ENCODE measurements around the gene ARMC6.
"Not testable (repeated sequence)": the region's sequence is repeated elsewhere in the genome, so short reads cannot be mapped to it uniquely, and the experiment has no call there.

ARMC6 gene

GRCh38 chr19:19022380-19022961 lies 10.9 kb upstream of the ARMC6 start:
- DNase-seq (ENCODE audit: low read depth) = no peak

GRCh38 chr19:19023376-19023775 lies 10.0 kb upstream of the ARMC6 start:
- not testable (repeated sequence) for DNase-seq (ENCODE audit: low read depth)

- no peak for DNase-seq (ENCODE audit: low read depth)
Measured at GRCh38 chr19:19025861-19026260, 7.5 kb upstream of the ARMC6 start.

- DNase-seq (ENCODE audit: low read depth) = no peak
Measured at GRCh38 chr19:19026299-19026971, 7.0 kb upstream of the ARMC6 start.

- DNase-seq (ENCODE audit: low read depth) = no peak
Measured at GRCh38 chr19:19027228-19027627, 6.2 kb upstream of the ARMC6 start.

- DNase-seq (ENCODE audit: low read depth) = no peak
Measured at GRCh38 chr19:19028526-19028925, 4.9 kb upstream of the ARMC6 start.

GRCh38 chr19:19031891-19032290 lies 1.5 kb upstream of the ARMC6 start:
- no peak for DNase-seq (ENCODE audit: low read depth)

- DNase-seq (ENCODE audit: low read depth) = peak; percentile 90
Measured at GRCh38 chr19:19032420-19033175, 805 bp upstream of the ARMC6 start.

GRCh38 chr19:19033176-19033425 lies 302 bp upstream of the ARMC6 start:
- DNase-seq (ENCODE audit: low read depth) = no peak

- DNase-seq (ENCODE audit: low read depth) = peak; percentile 61
Measured at GRCh38 chr19:19034204-19034624, 811 bp downstream of the ARMC6 start.

GRCh38 chr19:19039901-19040300 lies 6.5 kb downstream of the ARMC6 start:
- DNase-seq (ENCODE audit: low read depth) = no peak

- peak; percentile 95 for DNase-seq (ENCODE audit: low read depth)
Measured at GRCh38 chr19:19040417-19040816, 7.0 kb downstream of the ARMC6 start.

GRCh38 chr19:19042732-19043280 lies 9.4 kb downstream of the ARMC6 start:
- DNase-seq (ENCODE audit: low read depth) = no peak

- DNase-seq (ENCODE audit: low read depth) = no peak
Measured at GRCh38 chr19:19043481-19043880, 10.1 kb downstream of the ARMC6 start.

GRCh38 chr19:19043881-19044280 lies 10.5 kb downstream of the ARMC6 start:
- DNase-seq (ENCODE audit: low read depth) = no peak

- DNase-seq (ENCODE audit: low read depth) = peak; percentile 41
Measured at GRCh38 chr19:19049406-19049805, 16.0 kb downstream of the ARMC6 start.

- no peak for DNase-seq (ENCODE audit: low read depth)
Measured at GRCh38 chr19:19050104-19050503, 16.7 kb downstream of the ARMC6 start.

GRCh38 chr19:19050731-19051130 lies 17.3 kb downstream of the ARMC6 start:
- no peak for DNase-seq (ENCODE audit: low read depth)

GRCh38 chr19:19051478-19052213 lies 18.2 kb downstream of the ARMC6 start:
- no peak for DNase-seq (ENCODE audit: low read depth)

- DNase-seq (ENCODE audit: low read depth) = no peak
Measured at GRCh38 chr19:19052921-19053320, 19.5 kb downstream of the ARMC6 start.

GRCh38 chr19:19053508-19054314 lies 20.3 kb downstream of the ARMC6 start:
- peak; percentile 40 for DNase-seq (ENCODE audit: low read depth)
